HL-60 (cell line): ENCODE measurements around the gene SEH1L.

Source experiments
- CTCF ChIP-seq: IDR thresholded peaks from one replicate; pipeline ENCODE4 v1.5.1; 2011; ENCODE audit warnings: low read length, control low read depth, inconsistent platforms; ENCODE audit not compliant: insufficient read depth
- GABPA ChIP-seq: IDR thresholded peaks from 2 replicates; pipeline ENCODE4 v1.6.1; 2012; ENCODE audit warnings: low read depth
- POLR2AphosphoS5 ChIP-seq: IDR thresholded peaks from 2 replicates; pipeline ENCODE4 v1.6.1; 2012; ENCODE audit warnings: low read depth
- TF ChIP-seq, protein P1 (sequence below): IDR thresholded peaks from 2 replicates; pipeline ENCODE4 v1.6.1; 2012; ENCODE audit warnings: low read depth; ENCODE audit not compliant: insufficient replicate concordance

DNA sequence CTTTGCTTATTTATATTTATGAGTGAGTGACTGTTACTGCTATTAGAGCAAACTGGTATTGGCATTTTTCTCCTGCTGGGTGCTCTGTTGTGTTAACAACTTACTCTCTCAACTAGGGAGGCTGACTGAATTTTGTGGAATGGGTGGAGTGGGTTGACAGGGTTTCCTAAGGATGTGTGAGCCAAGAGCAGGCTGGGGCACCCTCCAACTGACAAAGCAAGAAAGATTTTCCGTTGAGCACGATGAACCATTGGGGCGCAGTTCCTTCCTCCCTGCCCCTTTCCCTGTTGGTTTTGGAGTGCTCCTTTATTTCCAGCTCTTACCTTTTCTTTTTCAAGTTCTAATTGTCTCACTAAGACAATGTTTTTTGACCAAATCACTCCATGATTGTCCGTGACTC is 20.3 kb downstream of the SEH1L start:
- TF ChIP-seq POLR2AphosphoS5 = no peak
- no peak for TF ChIP-seq CTCF
- TF ChIP-seq, protein P1, sequence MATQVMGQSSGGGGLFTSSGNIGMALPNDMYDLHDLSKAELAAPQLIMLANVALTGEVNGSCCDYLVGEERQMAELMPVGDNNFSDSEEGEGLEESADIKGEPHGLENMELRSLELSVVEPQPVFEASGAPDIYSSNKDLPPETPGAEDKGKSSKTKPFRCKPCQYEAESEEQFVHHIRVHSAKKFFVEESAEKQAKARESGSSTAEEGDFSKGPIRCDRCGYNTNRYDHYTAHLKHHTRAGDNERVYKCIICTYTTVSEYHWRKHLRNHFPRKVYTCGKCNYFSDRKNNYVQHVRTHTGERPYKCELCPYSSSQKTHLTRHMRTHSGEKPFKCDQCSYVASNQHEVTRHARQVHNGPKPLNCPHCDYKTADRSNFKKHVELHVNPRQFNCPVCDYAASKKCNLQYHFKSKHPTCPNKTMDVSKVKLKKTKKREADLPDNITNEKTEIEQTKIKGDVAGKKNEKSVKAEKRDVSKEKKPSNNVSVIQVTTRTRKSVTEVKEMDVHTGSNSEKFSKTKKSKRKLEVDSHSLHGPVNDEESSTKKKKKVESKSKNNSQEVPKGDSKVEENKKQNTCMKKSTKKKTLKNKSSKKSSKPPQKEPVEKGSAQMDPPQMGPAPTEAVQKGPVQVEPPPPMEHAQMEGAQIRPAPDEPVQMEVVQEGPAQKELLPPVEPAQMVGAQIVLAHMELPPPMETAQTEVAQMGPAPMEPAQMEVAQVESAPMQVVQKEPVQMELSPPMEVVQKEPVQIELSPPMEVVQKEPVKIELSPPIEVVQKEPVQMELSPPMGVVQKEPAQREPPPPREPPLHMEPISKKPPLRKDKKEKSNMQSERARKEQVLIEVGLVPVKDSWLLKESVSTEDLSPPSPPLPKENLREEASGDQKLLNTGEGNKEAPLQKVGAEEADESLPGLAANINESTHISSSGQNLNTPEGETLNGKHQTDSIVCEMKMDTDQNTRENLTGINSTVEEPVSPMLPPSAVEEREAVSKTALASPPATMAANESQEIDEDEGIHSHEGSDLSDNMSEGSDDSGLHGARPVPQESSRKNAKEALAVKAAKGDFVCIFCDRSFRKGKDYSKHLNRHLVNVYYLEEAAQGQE = no peak
- no peak for TF ChIP-seq GABPA
